ENCODE results near the gene CD300LG.
"Not testable (repeated sequence)": the region's sequence is repeated elsewhere in the genome, so short reads cannot be mapped to it uniquely, and the experiment has no call there.

Gene CD300LG, protein sequence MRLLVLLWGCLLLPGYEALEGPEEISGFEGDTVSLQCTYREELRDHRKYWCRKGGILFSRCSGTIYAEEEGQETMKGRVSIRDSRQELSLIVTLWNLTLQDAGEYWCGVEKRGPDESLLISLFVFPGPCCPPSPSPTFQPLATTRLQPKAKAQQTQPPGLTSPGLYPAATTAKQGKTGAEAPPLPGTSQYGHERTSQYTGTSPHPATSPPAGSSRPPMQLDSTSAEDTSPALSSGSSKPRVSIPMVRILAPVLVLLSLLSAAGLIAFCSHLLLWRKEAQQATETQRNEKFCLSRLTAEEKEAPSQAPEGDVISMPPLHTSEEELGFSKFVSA

DNA sequence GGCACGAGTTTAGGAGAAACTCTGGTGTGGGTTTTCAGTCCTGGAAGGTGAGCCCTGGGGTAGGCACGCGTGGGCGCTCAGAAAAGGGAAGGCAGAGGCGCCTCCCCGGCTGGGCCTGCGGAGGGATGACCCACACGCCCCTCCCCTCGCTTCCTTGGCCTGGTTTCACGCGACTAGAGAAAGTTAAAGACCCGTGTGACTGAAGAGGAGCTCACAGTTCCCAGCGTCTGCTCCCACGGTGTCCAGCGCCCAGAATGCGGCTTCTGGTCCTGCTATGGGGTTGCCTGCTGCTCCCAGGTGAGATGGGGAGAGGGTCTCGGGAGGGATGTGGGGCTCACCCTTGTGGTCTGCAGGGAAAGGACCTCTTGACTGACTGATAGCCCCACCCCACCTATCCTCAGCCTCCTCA lies at the start of gene CD300LG:
TSS of gene CD300LG (plus strand) at position 214 of the 409 bp plus-strand sequence. CDS start at position 255, 41 bp downstream.
- in situ Hi-C loops (cut with MboI; ENCODE audit: low sequenced_read_pairs): no loop called here

DNA sequence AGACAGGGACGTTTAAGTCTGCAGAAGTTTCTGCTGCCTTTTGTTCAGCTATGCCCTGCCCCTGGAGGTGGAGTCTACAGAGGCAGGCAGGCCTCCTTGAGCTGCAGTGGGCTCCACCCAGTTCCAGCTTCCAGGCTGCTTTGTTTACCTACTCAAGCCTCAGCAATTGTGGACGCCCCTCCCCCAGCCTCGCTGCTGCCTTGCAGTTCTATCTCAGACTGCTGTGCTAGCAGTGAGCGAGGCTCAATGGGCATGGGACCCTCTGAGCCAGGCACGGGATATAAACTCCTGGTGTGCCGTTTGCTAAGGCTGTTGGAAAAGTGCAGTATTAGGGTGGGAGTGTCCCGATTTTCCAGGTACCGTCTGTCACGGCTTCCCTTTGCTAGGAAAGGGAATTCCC lies 49.0 kb upstream of the CD300LG start:
- in situ Hi-C loops (cut with MboI; ENCODE audit: low sequenced_read_pairs): not testable (repeated sequence)

DNA sequence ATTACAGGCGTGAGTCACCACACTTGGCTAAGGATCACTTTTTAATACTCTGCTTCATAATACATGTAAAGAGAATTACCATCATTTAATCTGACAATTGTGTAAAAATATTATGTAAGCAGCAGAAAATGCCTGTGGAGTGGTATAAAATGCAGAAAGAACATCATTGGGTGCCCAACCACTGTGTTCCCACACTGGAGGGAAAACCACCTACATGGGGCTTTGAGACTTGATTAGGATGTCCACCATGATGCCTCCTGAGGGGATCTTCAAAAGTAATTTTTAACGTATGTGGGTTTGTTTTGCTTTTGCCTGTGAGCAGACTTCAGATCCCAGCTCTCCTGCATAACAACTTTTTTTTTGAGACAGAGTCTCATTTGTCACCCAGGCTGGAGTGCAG lies 47.9 kb upstream of the CD300LG start:
- in situ Hi-C loops (cut with MboI; ENCODE audit: low sequenced_read_pairs): no loop called here

DNA sequence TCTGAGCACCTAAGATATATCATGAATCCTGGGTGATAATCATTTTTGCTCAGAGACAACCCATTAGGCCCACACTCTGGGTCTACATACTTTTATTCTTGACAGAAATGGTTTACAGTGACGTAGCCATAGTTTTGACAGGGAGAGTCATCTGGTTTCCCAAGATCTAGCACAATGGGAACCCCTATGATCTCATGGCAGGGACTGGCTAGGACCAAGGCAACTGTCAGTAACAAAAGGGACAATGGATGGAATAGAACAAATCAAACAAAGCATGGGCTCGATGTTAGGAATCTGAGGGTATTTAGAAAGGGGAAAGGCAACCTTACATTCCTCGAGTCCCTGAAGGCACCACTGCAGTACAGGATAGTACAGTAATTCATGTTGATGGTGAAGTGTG lies 46.2 kb upstream of the CD300LG start:
- in situ Hi-C loops (cut with MboI; ENCODE audit: low sequenced_read_pairs): no loop called here

DNA sequence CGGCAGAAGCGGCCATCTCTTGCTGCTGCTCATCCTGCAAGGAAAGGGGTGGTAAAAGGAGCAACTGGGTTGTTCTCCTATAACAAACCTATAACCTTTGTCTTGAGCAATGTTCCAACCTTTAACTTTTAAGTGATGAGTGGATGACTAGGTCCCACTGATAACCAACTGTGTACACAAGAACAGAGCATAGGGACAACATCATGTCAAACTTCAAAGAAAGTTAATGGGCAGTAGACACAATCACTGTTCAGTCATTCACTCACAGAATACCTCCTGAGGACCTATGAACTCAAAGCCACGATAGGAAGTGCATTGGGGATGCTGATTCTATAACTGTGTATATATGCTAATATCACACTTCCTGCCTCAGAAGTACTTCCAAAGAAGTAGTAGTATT lies 45.1 kb upstream of the CD300LG start:
- in situ Hi-C loops (cut with MboI; ENCODE audit: low sequenced_read_pairs): no loop called here

DNA sequence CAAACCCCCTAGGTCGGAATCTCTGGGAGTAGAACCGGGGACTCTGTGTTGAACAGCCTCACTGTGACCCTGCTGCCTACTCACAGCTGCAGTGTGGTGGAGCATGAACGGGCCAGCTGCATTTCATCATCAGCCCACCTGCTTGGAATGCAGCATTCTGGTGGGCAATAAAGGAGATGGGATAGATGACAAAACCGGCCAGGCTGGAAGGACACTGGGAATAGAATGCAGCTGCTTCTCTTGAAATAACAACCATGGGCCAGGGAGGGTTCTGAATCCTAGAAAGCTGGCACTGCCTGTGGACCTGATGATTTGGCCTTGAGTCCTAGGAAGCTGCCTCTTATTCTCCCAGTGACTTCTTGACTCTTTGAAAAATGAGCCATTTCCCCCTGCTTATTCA lies 43.2 kb upstream of the CD300LG start:
- in situ Hi-C loops (cut with MboI; ENCODE audit: low sequenced_read_pairs): no loop called here

DNA sequence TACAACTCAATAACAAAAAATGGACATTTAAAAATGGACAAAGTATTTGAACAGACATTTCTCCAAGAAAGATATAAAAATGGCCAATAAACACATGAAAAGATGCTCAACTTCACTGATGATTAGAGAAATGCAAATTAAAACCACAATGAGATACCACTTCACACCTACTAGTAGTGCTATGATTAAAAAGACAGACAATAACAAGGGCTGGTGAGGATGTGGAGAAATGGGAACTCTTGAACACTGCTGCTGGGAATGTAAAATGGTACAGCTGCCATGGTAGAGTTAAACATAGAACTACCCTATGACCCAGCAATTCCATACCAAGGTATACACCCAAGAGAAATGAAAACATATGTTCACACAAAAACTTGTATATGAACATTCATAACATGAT lies 41.9 kb upstream of the CD300LG start:
- in situ Hi-C loops (cut with MboI; ENCODE audit: low sequenced_read_pairs): no loop called here

DNA sequence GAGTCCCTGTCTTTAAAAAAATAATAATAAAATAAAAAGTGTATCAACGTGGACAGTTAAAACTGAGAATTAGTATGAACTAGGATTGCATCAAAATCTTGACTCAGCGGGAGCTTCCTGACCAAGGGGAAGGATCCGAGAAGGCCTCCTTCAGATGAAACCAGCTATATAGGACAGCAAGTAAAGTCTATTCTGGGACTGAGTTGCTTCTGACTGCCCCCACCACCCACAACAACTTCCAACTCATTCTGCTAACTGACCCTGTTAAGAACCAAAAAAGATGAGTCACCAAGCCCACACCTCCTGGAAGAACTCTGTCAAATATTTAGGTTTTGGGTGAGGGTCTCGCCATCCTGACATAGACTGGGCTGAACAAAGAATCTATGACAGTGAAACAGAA lies 38.9 kb upstream of the CD300LG start:
- in situ Hi-C loops (cut with MboI; ENCODE audit: low sequenced_read_pairs): no loop called here

DNA sequence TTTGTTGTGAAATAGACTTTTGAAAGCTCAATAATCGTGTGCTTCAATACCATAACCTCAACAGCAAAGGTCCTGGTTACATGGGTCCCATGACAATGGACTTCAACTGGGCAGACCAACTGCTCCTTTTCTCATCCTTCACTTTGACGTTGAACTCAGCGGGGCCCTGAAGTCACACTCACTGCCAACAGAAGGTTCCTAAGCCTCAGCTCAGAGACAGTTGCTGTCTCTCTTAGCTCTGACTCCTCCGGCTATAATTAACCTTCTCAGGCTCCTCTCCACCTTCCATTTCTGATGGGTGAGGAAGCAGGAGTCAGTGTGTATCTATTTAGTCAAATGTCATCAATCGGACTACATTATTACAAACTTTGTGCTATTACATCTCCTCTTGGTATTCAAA lies 37.9 kb upstream of the CD300LG start:
- in situ Hi-C loops (cut with MboI; ENCODE audit: low sequenced_read_pairs): no loop called here

DNA sequence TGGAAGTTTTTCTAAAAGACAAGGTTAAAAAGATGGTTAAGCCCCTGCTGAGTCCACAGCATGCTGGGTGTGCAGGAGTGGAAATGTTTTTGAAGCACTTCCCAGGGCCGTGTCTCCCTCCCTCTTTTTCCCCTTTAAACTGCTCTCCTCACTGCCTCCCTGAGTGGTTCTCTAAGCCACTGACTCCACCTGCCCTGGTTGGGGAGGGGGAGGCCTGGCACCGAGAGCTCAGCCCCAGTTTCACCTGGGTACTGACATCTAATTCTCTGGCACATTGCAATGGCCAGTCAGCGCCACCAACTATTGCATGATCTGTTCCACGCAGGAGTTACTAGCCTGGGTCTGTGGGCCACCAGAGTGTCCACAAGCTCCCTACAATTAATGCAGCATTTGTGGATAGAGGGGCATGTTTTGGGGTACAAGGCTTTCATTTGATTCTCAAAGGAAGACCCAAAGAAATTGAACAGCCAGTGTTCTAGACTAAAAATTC lies 36.7 kb upstream of the CD300LG start:
- in situ Hi-C loops (cut with MboI; ENCODE audit: low sequenced_read_pairs): no loop called here

DNA sequence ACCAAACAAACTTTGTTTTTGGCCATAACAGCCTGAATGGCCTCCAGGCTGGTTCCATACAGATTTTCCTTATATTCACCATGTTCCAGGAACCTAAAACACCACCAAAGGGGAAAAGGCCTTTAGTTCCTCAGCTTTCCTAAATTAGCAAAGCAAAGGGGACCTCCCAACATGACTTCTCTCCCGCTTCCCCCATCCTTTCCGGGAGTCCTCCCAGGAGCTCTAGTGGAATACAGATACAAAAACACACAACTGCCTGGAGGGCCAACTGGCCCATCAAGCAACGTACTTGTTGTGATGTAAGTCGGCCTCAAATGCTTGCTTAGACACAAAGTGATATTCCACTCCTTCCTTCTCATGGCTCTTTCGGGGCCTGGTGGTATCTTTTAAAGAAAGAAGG lies 36.2 kb upstream of the CD300LG start:
- in situ Hi-C loops (cut with MboI; ENCODE audit: low sequenced_read_pairs): no loop called here

DNA sequence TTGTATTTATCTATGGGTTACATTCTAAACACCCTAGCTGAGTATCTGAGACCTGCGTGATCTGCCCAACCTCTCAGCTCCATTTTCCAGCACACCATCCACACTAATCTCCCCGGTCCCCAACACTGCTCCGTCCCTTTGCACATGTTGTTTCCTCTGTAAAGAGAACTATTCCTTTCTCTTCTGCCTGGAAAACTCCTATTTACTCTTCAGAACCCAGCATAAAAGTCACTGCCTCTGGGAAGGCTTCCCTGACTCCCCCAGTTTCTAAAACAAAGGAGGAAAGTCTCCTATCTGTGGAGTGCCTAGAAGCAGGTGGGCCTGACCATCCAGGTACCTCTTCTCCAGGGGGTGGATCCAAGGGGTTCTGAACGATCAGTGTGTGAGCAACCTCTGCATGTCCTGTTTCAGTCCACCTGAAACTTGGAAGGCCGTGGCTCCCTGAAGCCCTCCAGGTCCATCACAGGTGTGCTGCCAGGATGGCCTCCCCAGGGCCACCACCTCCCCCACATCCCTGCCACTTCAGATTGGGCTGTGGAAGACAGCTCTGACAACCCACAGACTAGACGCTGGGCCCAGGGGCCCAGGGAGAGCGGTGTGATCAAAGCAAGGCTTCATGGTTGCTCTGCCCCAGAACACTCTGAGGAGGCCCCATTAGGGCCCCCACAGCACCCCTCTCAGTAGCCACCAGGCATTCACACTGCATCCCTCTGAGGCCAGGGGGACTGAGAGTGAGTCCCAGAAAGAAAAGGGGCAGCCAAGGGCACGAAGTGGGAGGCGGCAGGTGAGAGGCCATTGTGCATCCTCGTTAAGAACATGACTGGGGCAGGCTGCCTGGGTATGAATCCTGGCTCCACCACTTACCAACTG lies 34.3 kb upstream of the CD300LG start:
- in situ Hi-C loops (cut with MboI; ENCODE audit: low sequenced_read_pairs): no loop called here

DNA sequence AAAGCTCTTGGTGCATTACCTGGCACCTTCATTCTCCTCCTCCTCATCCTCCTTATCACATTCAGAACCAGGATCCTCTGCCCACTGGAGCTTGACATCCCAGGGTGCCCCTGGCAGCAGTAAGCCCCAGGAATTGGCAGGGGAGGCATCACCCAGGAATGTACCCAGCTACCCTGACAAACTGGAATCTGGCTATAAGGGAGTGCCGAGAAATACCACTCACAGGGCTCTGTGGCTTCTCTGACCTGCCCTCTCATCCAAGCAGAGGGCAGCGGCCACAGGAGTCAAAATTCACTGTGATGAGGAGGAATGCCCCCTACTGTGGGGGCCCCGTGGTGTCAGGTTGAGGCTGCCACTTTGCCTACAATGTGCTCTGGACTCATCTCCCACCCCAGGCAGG lies 33.6 kb upstream of the CD300LG start:
- in situ Hi-C loops (cut with MboI; ENCODE audit: low sequenced_read_pairs): no loop called here

DNA sequence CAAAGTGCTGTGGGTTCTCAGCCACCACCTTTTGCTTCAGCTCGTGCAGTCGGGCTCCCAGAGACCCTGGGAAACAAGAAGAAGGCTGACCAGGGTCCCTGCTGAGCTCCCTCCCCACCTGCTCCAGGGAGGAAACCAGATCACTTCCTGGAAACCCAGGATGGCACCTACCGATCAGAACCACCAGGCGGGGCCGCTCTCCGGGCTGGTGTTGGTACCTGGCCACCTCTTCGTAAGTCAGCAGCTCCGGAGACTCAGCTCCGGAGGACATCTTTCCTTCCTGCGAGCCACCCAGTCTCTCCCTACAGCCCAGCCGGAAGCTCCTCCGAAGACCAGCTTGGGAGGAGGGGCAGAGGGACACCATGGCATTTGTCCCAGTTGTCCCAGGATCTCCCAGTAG lies 33.0 kb upstream of the CD300LG start:
- in situ Hi-C loops (cut with MboI; ENCODE audit: low sequenced_read_pairs): no loop called here

DNA sequence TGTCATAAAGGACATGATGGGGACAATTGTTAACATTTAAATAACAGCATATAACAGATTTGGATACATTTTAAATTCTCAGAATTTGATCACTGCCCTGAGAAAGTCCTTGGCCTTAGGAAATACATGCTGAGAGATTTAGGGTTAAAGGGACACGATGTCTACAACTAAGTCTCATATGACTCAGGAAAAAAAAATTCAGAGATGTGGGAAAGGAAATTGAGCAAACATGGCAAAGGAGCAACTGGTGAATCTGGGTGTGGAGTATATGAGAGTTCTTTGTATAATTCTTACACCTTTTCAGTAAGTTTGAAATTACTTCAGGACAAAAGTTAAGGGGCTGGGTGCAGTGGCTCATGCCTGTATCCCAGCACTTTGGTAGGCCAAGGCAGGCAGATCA lies 32.3 kb upstream of the CD300LG start:
- in situ Hi-C loops (cut with MboI; ENCODE audit: low sequenced_read_pairs): no loop called here

DNA sequence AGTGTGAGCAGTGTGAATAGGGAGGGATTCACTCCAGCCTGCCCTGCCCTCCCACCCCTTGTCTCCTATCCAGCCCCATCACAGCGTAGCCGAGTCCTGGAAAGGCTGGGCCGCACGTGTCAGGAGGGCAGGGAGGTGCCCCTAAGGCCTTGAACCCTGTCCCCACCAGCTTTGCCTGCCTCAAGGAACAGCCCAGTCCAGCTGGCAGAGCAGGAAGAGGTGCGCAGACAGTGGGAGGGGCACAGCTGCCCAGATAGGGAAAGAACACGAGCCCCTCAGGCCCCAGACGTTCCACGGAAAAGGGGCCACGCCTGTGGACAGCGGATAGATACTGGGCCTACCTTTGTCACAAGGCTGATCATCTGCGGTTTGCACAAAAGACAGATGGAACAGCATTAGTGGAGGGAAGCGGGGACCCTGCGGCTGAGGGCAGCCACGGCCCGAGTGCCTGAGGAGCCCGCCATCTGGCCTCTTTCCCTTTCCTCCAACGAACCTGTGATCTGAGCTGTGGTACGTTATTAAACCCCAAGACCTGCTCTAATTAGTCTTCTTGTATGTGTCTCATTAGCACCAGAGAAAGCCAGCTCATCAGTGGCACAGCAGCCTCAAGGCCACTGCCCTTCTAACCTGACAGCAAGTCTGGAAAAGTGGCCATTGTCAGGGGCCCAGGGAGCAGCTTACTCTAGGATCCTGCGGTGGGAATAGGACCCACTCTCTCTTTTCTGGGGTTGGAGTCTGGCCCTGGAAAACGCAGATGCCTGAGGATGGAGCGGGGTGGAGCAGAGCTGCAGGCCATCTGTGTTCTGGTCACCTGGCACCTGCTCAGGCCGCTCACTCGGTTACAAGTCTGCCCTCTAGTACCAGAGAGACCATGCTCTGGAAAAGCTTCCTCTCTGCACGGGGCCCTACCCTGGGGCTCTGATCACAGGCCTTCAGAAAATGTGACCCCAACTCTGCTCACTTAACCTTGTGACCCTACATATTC lies 30.3 kb upstream of the CD300LG start:
- in situ Hi-C loops (cut with MboI; ENCODE audit: low sequenced_read_pairs): no loop called here

DNA sequence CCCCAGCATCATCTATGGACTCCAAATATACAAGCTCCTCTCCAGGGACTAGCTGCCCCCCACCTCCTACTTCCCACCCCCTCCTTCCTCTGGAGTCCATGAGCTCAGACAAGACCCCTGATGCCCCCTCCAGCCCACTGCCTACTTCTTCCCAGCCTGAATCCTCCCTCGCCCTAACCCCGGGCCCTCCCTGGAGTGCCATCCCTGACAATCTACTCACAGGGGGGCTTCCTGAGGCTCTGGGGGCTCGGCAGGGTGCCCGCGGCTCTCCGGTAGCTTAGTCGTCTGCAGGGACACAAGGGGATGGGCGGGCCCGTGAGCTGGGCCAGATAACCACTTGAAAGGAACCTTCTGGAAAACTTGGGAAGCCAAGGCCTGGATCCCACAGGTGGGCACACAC lies 29.1 kb upstream of the CD300LG start:
- in situ Hi-C loops (cut with MboI; ENCODE audit: low sequenced_read_pairs): no loop called here

DNA sequence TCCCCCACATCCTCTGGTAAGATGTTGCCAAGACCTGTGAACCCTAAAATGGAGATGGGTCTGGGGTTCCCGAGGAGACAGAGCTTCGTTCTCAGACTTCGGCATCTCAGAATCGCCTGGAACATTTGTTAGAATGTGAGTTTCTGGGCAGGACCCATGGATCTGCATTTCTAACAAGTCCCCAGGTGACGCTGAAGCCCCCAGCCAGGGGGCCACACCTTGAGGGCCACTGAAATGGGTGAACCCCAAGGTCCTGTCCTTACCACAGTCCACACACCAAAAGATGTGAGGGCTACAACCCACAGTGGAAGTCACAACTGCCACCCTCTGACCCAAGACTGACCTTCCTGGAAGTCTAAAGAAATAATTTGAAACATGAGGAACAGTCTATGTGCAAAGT lies 28.0 kb upstream of the CD300LG start:
- in situ Hi-C loops (cut with MboI; ENCODE audit: low sequenced_read_pairs): no loop called here

DNA sequence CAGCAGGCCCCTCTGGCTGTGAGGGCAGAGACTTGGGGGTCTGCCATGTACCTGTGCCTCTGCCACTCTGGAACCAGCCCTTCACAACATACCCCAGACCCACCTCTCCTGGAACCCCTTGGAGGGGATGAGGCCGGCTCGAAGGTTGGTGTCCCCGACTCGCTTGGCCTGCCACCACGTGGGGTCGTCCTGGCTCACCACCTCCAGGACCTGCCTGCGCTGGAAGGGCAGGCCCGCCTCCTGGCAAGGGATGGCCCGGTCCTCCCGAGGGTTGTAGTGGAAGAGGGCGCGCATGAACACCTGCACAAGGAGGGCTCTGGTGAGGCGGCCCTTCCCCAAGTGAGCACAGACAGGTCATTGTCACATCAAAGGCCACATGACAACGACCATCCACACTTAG lies 26.2 kb upstream of the CD300LG start:
- in situ Hi-C loops (cut with MboI; ENCODE audit: low sequenced_read_pairs): no loop called here

DNA sequence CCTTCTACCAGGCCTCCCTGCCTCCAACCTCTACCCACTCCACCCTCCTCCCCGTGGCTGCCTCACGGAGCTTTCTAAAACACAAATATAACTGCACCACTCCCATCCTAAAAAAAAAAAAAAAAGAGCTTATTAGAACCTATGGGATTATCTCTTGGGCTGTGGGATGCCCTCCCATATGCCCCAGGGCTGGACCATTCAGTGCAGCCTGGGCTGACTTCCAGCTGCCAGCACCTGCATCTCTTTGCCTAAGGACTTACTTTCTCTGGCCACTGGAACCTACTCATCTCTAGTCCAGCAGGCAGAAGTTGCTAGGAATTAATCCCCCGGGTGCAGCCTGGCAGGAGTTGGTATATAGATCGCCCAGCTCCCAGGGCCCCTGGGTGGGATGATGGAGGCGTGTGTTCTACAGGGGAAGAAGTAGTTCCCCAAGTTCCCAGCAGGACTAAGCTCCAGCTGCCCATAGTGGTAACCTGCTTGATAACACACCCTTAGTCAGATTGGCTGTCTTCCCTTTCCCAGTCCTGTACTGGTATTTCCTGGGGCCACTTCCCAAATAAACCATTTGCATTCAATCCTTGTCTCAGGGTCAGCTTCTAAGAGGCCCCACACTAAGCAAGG lies 24.3 kb upstream of the CD300LG start:
- in situ Hi-C loops (cut with MboI; ENCODE audit: low sequenced_read_pairs): no loop called here
